A673 (cell line): ENCODE measurements around the gene TACC2.

Experiments used
- CTCF ChIP-seq: fragments of 300-800, 200-600 bp; sonication (generic); conservative IDR thresholded peaks from 2 replicates; pipeline ENCODE4 v1.5.1; 2017; ENCODE audit warnings: low read depth, mild to moderate bottlenecking, antibody characterized with exemption, low read length, moderate library complexity, mixed read lengths
- EZH2 ChIP-seq: fragments of 200-600 bp; sonication (generic); IDR thresholded peaks from 2 replicates; pipeline ENCODE4 v1.6.1; 2017; ENCODE audit warnings: borderline replicate concordance, low read depth, mild to moderate bottlenecking, mixed read lengths, antibody characterized with exemption, low read length; ENCODE audit not compliant: poor library complexity, severe bottlenecking

- no peak for TF ChIP-seq CTCF
- peak; percentile 77 for TF ChIP-seq EZH2
Measured at GRCh38 chr10:122112625-122113160, 123.7 kb downstream of the TACC2 start.
